Sigmoid colon (tissue), 7 donors: ENCODE data around the gene NFIL3. TPM values are rescaled to one million over a fixed set of nuclear protein-coding genes. Genes with fewer than 3 reads are reported as not detected.

Experiments used
- DNase-seq: peaks from one replicate; pipeline ENCODE4 v3.0.0-alpha.2; 2019
- H3K27ac ChIP-seq, 4 donors: fragments of 200-600 bp; sonication (generic); one replicate each; pipeline ENCODE4 v1.5.1; 2016 to 2019; ENCODE audit warnings: mild to moderate bottlenecking in 1 of 4
- H3K27me3 ChIP-seq, 3 donors: fragments of 200-600 bp; sonication (generic); one replicate each; pipeline ENCODE4 v1.5.1; 2019; ENCODE audit warnings: mild to moderate bottlenecking in 1 of 3
- H3K36me3 ChIP-seq, 4 donors: fragments of 200-600 bp; sonication (generic); one replicate each; pipeline ENCODE4 v1.5.1; 2016 to 2019
- H3K4me1 ChIP-seq, 4 donors: fragments of 200-600 bp; sonication (generic); one replicate each; pipeline ENCODE4 v1.5.1; 2017 to 2019
- H3K4me3 ChIP-seq, 4 donors: fragments of 200-600 bp; sonication (generic); one replicate each; pipeline ENCODE4 v1.5.1; 2017 to 2019; ENCODE audit warnings: mild to moderate bottlenecking in 2 of 4, moderate library complexity in 1 of 4
- H3K9me3 ChIP-seq, 4 donors: fragments of 200-600 bp in 3 of 4; sonication (generic) in 3 of 4; one replicate each; pipeline versions ENCODE4 v1.5.1 to v1.6.1; 2013 to 2019
- EP300 ChIP-seq, 4 donors: sonication (generic); formaldehyde crosslinking; IDR thresholded peaks; one replicate each; pipeline ENCODE4 v1.6.1; 2017; ENCODE audit warnings: antibody characterized with exemption in 4 of 4
- POLR2A ChIP-seq, 2 donors: fragments of 450-650 bp; IDR thresholded peaks; one replicate each; pipeline ENCODE4 v1.6.1; 2016; ENCODE audit warnings: antibody characterized with exemption in 2 of 2, mild to moderate bottlenecking in 2 of 2, moderate library complexity in 2 of 2
- POLR2AphosphoS5 ChIP-seq, 4 donors: sonication (generic); formaldehyde crosslinking; IDR thresholded peaks; one replicate each; pipeline ENCODE4 v1.6.1; 2017; ENCODE audit warnings: antibody characterized with exemption in 4 of 4
- WGBS, 2 donors: extraction: QIAGEN DNeasy Blood & Tissue Kit; methylation state at CpG; one replicate each; pipeline ENCODE4 v1.1.7; 2013; 5-methylcytosine and 5-hydroxymethylcytosine counted together
- intact Hi-C: fragments of 100-400 bp; cut with DNase I; formaldehyde crosslinking; loops from one replicate; pipeline ENCODE4 v1.15.1; 2023
- polyA plus RNA-seq, 3 donors: library from polyadenylated mRNA; stranded (reverse); fragments of 200-250 nt; gene quantifications; one replicate each; pipeline ENCODE4 v1.2.3, GENCODE V29; 2013
- total RNA-seq, 4 donors: library from RNA; depleted of rRNA; stranded (reverse); fragments of >200 nt; gene quantifications; one replicate each; pipeline ENCODE4 v1.1.0, GENCODE V29; 2016
- TF ChIP-seq, protein P1 (sequence below), 4 experiments: fragments of 450-650 bp in 3 of 4; fragments of 200-600 bp in 1 of 4; IDR thresholded peaks; one replicate each; pipeline ENCODE4 v1.5.1; 2016 to 2019; ENCODE audit warnings: antibody characterized with exemption in 4 of 4, mild to moderate bottlenecking in 3 of 4, moderate library complexity in 2 of 4
- donor health status: healthy with polysubstance abuse.
- donor health status: Bipolar disorder and iron deficiency.
- donor health status: healthy.

NFIL3 gene
- total and polyA plus RNA-seq, 7 donors: 15.7 to 93.3 (median 34.3) TPM

- Histone ChIP-seq H3K27me3 (no peaks in the 10 kb centered on the region), H3K4me1 (peaks cover 0 to 18% (median 3%) of the 10 kb centered on the region in 4 donors), H3K9me3 (no peaks in the 10 kb centered on the region), H3K4me3 (no peak overlapping the region), H3K27ac (peak overlapping the region in 2 of 4 donors; percentile 6 to 45), H3K36me3 (no peaks in the 10 kb centered on the region)
- 69 to 78% methylated on average over 2 of the region's 2 CpGs for WGBS, 2 donors
- no peak for DNase-seq
- intact Hi-C loops: loop anchor here (5.0 kb wide), 2 partner anchors 254 to 341 kb away; no protein-coding TSS in a partner anchor
- TF ChIP-seq POLR2AphosphoS5 (IDR thresholded peaks at IDR 0.05) (no peak), EP300 (IDR thresholded peaks at IDR 0.05) (no peak), POLR2A (IDR thresholded peaks at IDR 0.05) (no peak)
- TF ChIP-seq, protein P1, sequence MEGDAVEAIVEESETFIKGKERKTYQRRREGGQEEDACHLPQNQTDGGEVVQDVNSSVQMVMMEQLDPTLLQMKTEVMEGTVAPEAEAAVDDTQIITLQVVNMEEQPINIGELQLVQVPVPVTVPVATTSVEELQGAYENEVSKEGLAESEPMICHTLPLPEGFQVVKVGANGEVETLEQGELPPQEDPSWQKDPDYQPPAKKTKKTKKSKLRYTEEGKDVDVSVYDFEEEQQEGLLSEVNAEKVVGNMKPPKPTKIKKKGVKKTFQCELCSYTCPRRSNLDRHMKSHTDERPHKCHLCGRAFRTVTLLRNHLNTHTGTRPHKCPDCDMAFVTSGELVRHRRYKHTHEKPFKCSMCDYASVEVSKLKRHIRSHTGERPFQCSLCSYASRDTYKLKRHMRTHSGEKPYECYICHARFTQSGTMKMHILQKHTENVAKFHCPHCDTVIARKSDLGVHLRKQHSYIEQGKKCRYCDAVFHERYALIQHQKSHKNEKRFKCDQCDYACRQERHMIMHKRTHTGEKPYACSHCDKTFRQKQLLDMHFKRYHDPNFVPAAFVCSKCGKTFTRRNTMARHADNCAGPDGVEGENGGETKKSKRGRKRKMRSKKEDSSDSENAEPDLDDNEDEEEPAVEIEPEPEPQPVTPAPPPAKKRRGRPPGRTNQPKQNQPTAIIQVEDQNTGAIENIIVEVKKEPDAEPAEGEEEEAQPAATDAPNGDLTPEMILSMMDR (IDR thresholded peaks at IDR 0.05): no peak
These were observed 4.8 kb upstream of the NFIL3 start for GRCh38 chr9:91428436-91428835.

- intact Hi-C loops: loop anchor here (2.0 to 5.0 kb wide), 3 partner anchors 254 to 391 kb away; no protein-coding TSS in a partner anchor
- 61 to 69% methylated on average over 2 of the region's 2 CpGs for whole genome bisulfite sequencing, 2 donors
- no peak overlapping the region for H3K4me3 ChIP-seq
- no peaks in the 10 kb centered on the region for H3K9me3 ChIP-seq
- no peaks in the 10 kb centered on the region for H3K36me3 ChIP-seq
- H3K4me1 ChIP-seq: peaks cover 0 to 13% (median 3%) of the 10 kb centered on the region in 4 donors
- H3K27ac ChIP-seq: peak overlapping the region in 1 of 4 donors; percentile 45
- no peak for DNase-seq
- no peaks in the 10 kb centered on the region for H3K27me3 ChIP-seq
- peak in 1 of 4 donors; percentile 25 for TF ChIP-seq POLR2AphosphoS5 (IDR thresholded peaks at IDR 0.05)
- TF ChIP-seq, protein P1 (IDR thresholded peaks at IDR 0.05): no peak
These were observed 4.2 kb upstream of the NFIL3 start for GRCh38 chr9:91427873-91428272.

DNA sequence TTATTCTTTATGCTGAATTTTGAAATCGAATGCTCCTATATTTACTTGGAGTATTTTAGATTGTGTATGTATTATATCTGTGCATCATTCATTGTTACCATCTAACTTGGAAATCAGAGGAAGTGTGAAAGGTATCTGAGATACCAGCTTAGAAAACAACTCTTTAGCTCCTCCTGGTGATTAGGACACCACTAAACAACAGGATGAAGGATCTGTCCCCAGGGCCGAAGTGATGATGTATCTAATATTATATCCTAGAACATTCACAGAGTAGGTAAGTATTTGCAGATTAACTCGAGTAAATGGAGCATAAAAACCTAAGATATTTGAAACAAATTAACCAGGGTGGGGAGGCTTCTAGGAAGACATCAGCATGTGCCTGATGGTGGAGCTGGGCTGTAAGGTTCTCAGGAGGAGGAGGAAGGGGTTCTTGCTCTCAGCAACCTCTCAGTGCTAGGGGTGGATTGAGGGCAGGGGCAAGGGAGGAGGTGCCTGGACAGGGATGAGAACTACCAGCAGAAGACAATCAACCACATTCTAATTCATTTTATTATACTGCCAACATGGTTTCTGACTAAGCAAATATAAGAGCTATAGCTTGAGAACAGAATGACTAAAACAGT is 2.6 kb upstream of the NFIL3 start:
- DNase-seq: no peak
- 14 to 32% methylated on average over 3 of the region's 3 CpGs for WGBS, 2 donors
- TF ChIP-seq EP300 (IDR thresholded peaks at IDR 0.05) (no peak), POLR2A (IDR thresholded peaks at IDR 0.05) (no peak), POLR2AphosphoS5 (IDR thresholded peaks at IDR 0.05) (no peak)
- TF ChIP-seq, protein P1 (IDR thresholded peaks at IDR 0.05): peak; percentile 21 to 47 (median 30)
- Histone ChIP-seq H3K27me3 (no peaks in the 10 kb centered on the region), H3K27ac (peak overlapping the region in 2 of 4 donors; percentile 99 to 100), H3K4me3 (no peak overlapping the region), H3K9me3 (no peaks in the 10 kb centered on the region), H3K4me1 (peaks cover 0 to 21% (median 8%) of the 10 kb centered on the region in 4 donors), H3K36me3 (no peaks in the 10 kb centered on the region)
- intact Hi-C loops: loop anchor here (2.0 to 5.0 kb wide), 3 partner anchors 256 to 389 kb away; no protein-coding TSS in a partner anchor

DNA sequence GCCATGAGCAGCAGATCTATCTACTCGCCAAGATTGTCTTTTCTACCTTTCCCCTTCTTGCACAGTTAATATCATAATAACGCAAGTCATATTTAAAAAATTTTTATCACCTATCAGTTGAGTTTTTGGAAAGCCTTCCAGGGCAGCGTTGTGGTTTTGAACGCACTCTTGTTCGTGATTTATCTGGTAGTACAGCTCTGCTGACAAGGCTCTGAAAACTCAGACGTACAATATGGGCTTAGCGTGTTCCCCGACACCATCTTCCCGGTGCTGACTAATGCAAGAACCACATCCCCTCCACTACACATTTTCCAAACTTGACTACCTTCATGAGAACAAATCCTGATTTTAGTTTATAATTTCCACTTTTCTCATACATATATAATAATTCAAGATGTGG is 1.6 kb upstream of the NFIL3 start:
- Histone ChIP-seq H3K4me3 (peak overlapping the region; percentile 84 to 87 (median 86)), H3K27ac (peak overlapping the region; percentile 99 to 100 (median 99)), H3K9me3 (no peaks in the 10 kb centered on the region), H3K36me3 (no peaks in the 10 kb centered on the region), H3K4me1 (peaks cover 0 to 31% (median 14%) of the 10 kb centered on the region in 4 donors), H3K27me3 (no peaks in the 10 kb centered on the region)
- no peak for DNase-seq
- WGBS, 2 donors: 57 to 76% methylated on average over 9 of the region's 9 CpGs
- intact Hi-C loops: loop anchor here (2.0 to 5.0 kb wide), 3 partner anchors 124 to 338 kb away; no protein-coding TSS in a partner anchor
- TF ChIP-seq POLR2AphosphoS5 (IDR thresholded peaks at IDR 0.05) (no peak), POLR2A (IDR thresholded peaks at IDR 0.05) (no peak), EP300 (IDR thresholded peaks at IDR 0.05) (peak in 1 of 4 donors; percentile 54)
- TF ChIP-seq, protein P1 (IDR thresholded peaks at IDR 0.05): no peak
